Mucosa of gallbladder (tissue), 1 donor: ENCODE measurements around the gene CACHD1. TPM values are rescaled to one million over a fixed set of nuclear protein-coding genes. Genes with fewer than 3 reads are reported as not detected.

ENCODE experiments used
- DNase-seq: peaks from one replicate; pipeline ENCODE4 v3.0.0-alpha.2; 2020; ENCODE audit warnings: low spot score
- total RNA-seq: library from RNA; stranded (reverse); gene quantifications from one replicate; pipeline ENCODE4 v1.2.1, GENCODE V29; 2021
- donor health status: DM: no; HTN: no; CAD: no.

The CACHD1 gene
- total RNA-seq: 3.8 TPM

GRCh38 chr1:64469977-64470664 lies at the start of gene CACHD1:
TSS of gene CACHD1 (plus strand) at chr1:64470129. CDS start at chr1:64470745, 616 bp downstream.
- DNase-seq: peak; percentile 61

GRCh38 chr1:64421377-64421776 lies 48.6 kb upstream of the CACHD1 start:
- no peak for DNase-seq

GRCh38 chr1:64423526-64423925 lies 46.4 kb upstream of the CACHD1 start:
- DNase-seq: no peak

GRCh38 chr1:64424412-64424811 lies 45.5 kb upstream of the CACHD1 start:
- DNase-seq: no peak

DNA sequence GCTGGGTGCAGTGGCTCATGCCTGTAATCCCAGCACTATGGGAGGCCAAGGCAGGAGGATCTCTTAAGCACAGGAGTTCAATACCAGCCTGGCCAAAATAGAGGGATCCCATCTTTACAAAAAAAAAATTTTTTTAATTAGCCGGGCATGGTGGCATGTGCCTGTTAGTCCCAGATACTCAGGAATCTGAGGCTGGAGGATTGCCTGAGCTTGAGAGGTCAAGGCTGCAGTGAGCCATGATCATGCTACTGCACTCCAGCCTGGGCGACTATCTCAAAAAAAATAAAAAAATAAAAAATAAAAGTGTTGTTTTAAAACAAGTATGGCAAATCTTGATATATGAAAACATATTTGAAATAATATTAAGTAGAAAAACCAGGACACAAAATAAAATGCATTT lies 44.4 kb upstream of the CACHD1 start:
- DNase-seq: no peak

- no peak for DNase-seq
Measured at GRCh38 chr1:64426681-64427080, 43.2 kb upstream of the CACHD1 start.

DNA sequence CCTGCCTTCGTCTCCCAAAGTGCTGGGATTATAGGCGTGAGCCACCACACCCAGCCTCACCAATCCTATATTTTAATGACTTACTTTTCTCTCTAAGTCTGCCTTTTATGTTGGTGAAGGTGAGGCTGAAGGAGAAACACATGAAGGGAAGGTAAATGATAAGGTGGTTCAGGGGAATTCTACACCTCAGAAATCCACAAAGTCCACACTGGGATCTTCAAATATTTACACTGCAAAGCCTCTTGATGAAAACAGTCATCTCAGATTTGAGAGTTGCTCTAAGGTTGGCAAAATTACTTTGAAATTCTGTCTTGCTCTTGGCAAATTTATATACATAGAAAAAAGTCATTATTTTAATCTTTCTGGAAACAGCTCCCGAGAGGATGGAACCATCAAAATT lies 42.0 kb upstream of the CACHD1 start:
- DNase-seq: no peak

DNA sequence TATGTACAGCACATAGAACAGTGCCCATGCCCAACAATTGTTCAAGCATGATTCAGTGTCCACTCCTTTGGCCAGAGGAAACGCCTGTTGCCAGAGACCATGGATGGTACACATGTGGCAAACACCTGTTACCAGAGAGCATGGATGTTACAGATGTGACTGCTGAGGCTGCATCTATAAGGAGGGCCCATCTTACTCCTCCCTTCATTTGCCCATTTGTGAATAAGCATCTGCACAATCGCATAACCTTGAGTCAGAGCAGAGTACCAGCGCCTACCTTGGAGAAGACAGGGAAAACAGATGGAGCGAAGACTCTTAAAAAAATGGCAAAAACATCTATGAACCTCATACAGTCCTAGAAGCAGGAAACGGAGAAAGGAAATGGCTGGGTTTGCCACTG lies 36.6 kb upstream of the CACHD1 start:
- no peak for DNase-seq

DNA sequence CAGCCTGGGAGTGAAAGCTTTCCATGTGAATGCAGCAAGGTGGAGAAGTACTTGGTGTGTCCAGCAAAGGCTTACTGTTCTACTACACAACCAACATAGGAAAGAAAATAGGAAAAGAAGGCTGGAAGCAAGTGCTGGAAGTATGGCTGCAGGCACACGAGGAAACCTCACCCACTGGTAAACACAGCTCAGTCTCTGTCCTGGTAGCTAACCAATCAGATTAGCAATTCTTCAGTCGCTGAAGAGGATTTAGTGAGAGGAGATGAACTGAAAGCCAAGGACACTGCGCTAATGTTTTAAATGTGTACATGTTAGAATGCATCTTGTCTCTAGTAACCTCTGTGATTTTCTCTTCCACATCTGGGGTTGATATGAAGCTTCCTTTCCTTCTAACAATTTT lies 36.2 kb upstream of the CACHD1 start:
- no peak for DNase-seq

- no peak for DNase-seq
Measured at GRCh38 chr1:64435000-64435399, 34.9 kb upstream of the CACHD1 start.

- DNase-seq: no peak
Measured at GRCh38 chr1:64437453-64437852, 32.5 kb upstream of the CACHD1 start.

DNA sequence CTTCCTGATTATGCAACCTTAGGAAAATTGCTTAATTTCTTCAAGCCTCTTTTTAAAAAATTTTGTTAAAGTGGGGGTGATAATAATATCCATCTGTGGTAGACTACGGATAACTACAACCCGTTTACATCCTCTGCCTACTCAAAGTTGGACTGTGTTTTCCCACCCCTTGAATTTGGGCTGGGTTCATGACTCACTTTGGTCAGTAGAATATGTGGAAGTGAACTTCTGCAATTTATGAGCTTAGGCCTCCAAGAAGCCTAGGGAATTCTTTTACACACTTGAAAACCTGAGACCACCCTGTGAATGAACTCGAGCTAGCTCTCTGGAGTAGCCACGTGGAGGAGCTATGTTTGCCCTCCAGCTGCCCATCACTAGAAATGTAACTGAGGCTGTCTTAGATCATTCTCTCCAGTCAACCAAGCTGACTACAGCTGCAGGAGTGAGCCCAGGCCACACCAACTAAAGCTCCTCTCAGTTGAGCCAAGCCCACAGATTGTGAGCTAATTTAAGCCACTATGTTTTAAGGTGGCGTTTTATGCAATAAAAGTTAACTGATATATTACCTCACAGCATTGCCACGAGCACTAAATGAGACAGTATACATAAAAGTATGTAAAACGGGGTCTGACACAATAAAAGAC lies 29.6 kb upstream of the CACHD1 start:
- DNase-seq: no peak

DNA sequence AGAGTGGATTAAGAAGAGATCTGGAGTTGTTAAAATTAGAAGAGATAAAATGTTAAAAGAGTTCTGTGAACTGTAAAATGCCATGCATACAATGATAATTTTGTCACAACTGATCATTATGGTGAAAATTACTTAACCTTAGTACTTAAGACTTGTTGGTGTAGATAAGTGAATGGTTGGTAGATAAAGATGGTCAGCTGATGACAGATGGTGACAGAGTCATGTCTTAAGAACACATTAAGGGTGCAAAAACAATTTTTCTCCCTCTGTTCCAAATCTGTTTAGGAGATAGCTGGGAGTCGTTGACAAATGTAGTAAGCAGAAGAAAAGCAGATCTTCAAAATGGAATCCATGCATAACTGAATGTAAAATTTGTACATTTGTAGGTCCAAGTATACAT lies 18.5 kb upstream of the CACHD1 start:
- no peak for DNase-seq

DNA sequence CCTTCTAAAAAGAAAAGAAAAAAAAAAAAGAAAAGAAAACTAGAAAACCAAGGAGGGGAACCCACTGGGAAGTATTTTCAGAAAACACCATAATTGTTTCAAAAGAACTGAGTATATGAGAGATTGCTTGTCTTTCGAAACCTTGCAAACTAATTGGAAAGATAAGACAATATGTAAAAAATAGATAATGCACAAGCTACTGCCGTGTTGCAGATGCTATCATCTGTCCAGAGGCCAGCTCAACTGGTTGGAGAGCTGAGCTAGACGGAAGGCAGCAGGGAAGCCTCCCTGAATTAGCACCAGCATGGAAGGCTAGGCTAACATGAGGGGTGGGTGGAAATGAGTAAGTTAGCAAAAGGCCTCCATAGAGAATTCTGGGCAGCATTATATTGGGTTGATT lies 16.2 kb upstream of the CACHD1 start:
- DNase-seq: no peak

GRCh38 chr1:64458915-64459314 lies 11.0 kb upstream of the CACHD1 start:
- DNase-seq: no peak

- DNase-seq: no peak
Measured at GRCh38 chr1:64459743-64460142, 10.2 kb upstream of the CACHD1 start.

DNA sequence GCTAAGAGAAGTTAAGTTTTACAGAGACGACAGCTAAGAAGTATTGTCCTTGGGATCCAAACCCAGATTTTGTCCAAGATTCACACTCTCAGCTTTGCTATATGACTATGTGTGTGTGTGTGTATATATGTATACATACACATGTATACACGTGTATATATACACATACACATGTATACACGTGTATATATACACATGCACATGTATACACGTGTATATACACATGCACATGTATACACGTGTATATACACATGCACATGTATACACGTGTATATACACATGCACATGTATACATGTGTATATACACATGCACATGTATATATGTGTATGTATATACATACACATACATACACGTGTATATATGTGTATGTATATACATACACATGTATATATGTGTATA lies 3.9 kb upstream of the CACHD1 start:
- no peak for DNase-seq

GRCh38 chr1:64469116-64469976 lies 583 bp upstream of the CACHD1 start:
- DNase-seq: no peak

GRCh38 chr1:64470665-64471217 lies 812 bp downstream of the CACHD1 start:
- no peak for DNase-seq

DNA sequence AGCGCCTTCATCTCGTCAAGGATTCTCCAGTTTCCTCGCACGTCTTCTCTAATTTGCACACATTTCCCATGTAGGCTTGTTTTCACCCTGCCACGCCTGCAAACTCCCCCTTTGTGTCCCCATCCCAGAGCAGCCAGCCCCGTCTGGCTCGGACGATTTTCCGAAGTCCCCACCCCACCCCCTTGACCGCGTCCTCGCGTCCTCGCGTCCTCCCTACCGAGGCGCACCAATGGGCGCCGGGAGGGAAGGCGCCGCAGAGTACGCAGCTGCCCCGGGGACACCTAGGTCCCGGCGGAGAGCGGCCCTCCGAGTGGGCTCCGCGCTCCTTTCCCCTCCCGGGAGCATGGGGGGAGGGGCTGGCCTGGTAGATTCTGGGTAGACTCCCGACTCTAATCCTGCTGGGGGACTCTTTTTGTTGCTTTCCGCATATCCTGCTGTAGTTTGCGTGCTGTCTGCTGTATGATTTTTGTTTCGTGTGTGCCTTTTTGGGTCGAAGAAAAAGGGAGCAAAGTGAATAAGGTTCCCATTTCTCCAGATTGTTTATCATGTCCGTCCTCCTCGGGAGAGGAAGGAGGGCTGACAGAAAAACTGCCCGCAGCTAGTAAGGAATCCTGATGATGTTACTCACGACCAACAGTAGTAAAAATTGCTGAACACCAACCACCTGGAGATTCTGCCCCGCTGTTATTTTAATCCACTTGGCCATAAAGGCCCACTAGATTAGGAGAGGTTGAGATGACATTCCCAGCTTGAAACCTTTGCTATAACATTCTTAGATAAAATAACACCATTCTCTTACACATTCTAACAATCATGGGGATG lies 1.5 kb downstream of the CACHD1 start:
- DNase-seq: no peak

DNA sequence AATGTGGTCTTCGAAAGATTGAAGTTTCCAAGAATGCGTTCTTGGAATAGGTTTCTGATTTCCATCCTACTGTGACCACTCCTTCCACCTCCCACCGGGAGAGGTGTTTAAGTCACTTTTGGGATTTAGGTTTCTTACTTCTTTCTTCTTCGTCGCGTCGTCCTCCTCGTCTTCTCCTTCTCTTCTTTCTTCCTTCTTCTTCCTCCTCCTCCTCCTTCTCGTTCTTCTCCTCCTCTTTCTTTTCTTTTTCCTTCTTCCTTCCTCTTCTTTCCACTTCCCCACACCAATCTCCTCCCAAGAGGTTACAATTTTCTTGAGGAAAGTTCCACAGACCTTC lies 2.1 kb downstream of the CACHD1 start:
- no peak for DNase-seq

GRCh38 chr1:64472805-64473204 lies 2.9 kb downstream of the CACHD1 start:
- no peak for DNase-seq
